GM19023 (cell line): ENCODE data around the gene MTARC1.

Source experiments
- ATAC-seq: cut with Tn5 transposase; IDR thresholded peaks from one replicate; pipeline ENCODE4 v1.9.1; 2021; ENCODE audit warnings: mild to moderate bottlenecking, moderate library complexity; ENCODE audit not compliant: unreplicated experiment

Gene MTARC1

DNA sequence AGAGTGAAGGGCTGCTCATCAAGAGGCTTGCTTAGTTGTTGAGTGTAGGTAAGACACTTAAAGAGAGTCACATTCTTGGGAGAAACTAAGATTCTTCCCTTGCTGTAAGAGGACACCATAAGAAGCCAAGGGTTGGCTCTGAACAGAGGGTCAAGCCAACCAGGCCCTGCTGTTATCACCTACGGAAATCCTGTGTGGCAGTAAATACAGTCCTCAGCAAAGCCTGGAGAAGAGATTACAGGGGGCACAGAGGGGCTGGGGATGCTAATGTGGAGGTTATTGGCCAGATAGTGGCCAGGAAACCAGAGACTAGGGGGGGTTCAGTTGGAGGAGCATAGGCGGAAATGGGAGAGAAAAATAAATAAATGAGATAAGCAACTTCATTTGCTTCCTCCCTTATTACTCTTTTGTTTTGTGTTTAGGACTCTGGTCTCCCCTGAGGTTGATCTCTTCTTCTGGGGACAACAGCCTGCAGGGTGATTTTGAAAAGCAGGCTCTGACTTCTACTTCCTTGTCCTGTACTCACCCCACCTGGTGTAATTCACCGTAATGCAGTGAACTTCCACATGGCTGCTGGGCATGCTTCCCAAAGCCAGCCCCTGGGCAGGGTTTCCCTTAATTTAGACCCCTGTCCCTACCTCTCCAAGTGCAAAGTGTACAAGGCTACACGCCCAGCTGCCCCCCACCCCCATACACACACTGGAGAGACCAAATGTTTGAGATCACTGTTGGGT lies 40.9 kb downstream of the MTARC1 start:
- no peak for ATAC-seq

DNA sequence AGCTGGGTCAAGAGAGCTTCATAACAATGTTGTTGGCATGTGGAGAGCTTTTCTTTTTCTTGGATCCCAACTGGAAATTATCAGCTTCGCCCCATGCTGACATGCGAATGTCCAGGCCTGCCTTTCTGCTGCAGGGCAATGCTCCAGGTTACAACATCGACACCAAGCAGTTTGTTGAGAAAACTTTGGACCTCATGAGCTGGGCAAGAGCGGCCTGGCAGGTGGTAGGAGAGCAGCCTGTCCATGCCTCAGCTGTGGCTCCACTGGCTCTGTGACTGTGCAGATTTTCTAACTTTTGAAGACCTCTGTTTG lies 41.4 kb downstream of the MTARC1 start:
- ATAC-seq, result no peak

DNA sequence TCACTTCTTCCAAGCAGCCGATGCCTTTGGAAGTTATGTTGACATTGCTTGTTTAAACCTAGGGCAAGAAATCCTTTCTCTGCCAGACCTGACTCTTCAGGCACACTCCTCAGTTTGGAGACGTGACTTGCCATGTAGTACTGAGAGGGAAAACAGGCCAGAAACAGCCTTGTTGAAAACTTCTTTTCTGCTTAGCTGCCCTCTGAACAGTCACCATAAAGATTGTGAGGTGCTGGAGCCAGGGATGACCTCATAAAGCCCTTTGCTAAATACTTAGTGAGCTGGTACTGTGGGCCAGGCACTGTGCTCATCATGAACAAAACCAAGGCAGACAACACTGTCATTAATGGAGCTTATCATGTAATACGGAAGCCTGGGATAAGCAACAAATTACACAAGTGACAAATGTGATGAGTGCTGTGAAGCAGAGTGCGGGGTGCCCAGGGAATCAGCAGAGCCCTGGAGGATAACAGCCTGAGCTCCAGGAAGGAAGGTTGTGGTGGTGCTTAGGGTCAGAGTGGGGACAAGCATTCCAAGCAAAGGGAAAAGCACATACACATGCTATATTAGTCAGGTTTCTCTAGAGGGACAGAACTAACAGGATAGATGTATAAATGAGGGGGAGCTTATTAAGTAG lies 42.4 kb downstream of the MTARC1 start:
- no peak for ATAC-seq

DNA sequence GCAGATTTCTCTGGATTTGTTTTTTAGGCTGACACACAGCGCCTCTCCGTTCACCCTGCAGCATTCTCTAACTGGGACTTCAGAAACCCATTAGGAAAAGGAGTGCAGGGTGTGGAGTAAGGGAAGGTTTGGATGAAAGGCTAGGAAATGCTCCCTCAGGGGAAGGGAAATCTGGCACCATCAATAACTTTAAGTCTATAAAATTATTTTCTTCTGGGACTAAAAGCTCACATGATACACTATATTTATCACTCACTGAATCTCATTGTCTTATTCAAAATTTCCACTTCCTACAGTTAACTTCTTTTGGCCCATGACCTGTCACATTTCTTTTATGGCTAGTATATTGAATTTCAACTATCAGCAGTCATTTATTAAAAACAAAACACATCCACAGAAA lies 46.7 kb downstream of the MTARC1 start:
- no peak for ATAC-seq

DNA sequence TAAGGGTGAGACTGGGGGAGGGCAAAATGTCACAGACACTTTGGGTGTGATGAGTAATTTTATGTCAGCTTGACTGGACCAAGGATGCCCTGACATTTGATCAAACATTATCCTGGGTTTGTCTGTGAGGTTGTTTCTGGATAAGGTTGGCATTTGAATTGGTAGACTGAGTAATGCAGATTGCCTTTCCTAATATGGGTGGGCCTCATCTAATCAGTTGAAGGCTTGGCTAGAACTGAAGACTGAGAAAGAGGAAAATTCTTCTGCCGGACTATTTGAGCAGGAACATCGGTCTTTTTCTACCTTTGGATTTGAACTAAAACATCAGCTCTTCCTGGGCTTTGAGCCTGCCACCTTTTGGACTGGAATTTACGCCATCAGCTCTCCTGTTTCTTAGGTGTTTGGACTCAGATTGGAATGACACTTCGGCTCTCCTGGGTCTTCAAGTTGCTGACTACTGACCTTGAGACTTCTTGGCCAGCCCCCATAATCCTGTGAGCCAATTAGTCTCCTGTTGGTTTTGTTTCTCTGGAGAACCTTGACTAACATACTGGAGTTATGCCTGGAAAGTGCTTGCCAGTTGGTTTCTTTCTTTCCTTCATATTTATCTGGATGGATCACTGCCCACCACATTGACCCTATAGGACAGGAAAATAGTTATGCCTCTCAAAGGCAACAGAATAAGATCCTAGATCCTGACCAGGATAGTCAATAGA lies 47.6 kb downstream of the MTARC1 start:
- ATAC-seq, result no peak
